ENCODE data around the gene PFKFB3.
"Not testable (repeated sequence)": the region's sequence is repeated elsewhere in the genome, so short reads cannot be mapped to it uniquely, and the experiment has no call there.

DNA sequence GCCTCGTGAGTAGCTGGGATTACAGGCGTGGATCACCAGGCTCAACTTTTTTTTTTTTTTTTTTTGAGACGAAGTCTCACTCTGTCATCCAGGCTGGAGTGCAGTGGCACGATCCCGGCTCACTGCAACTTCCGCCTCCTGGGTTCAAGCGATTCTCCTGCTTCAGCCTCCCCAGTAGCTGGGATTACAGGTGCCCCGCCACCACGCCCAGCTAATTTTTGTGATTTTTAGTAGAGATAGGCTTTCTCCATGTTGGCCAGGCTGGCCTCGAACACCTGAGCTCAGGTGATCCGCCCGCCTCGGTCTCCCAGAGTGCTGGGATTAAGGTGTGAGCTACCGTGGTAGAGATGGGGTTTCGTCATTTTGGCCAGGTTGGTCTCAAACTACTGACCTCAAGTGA, 36.8 kb upstream of the PFKFB3 start:
- TF ChIP-seq POLR2AphosphoS5, POLR2A, EP300 (IDR thresholded peaks at IDR 0.05): not testable (repeated sequence)
- TF ChIP-seq, protein P1, sequence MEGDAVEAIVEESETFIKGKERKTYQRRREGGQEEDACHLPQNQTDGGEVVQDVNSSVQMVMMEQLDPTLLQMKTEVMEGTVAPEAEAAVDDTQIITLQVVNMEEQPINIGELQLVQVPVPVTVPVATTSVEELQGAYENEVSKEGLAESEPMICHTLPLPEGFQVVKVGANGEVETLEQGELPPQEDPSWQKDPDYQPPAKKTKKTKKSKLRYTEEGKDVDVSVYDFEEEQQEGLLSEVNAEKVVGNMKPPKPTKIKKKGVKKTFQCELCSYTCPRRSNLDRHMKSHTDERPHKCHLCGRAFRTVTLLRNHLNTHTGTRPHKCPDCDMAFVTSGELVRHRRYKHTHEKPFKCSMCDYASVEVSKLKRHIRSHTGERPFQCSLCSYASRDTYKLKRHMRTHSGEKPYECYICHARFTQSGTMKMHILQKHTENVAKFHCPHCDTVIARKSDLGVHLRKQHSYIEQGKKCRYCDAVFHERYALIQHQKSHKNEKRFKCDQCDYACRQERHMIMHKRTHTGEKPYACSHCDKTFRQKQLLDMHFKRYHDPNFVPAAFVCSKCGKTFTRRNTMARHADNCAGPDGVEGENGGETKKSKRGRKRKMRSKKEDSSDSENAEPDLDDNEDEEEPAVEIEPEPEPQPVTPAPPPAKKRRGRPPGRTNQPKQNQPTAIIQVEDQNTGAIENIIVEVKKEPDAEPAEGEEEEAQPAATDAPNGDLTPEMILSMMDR (IDR thresholded peaks at IDR 0.05): not testable (repeated sequence)

Measured in gastroesophageal sphincter (tissue), 3 donors.